Activated CD4-positive, alpha-beta T cell treated with anti-CD3 and anti-CD28 coated beads for 24 hours (primary cell): ENCODE results near the gene WDR82.
"Not testable (repeated sequence)": the region's sequence is repeated elsewhere in the genome, so short reads cannot be mapped to it uniquely, and the experiment has no call there.

ENCODE experiments used
- DNase-seq, 2 donors: peaks; one replicate each; pipeline ENCODE4 v3.0.0-alpha.2; 2020; ENCODE audit warnings: low read depth in 2 of 2

WDR82 gene

GRCh38 chr3:52289747-52290595 lies 11.5 kb upstream of the WDR82 start:
- DNase-seq = no peak

- no peak for DNase-seq
Observed at GRCh38 chr3:52289338-52289746, 10.9 kb upstream of the WDR82 start.

GRCh38 chr3:52288674-52289073 lies 10.2 kb upstream of the WDR82 start:
- DNase-seq = no peak

- no peak for DNase-seq
Observed at GRCh38 chr3:52286777-52287110, 8.3 kb upstream of the WDR82 start.

- DNase-seq = not testable (repeated sequence)
Observed at GRCh38 chr3:52284051-52284450, 5.6 kb upstream of the WDR82 start.

GRCh38 chr3:52283306-52283705 lies 4.9 kb upstream of the WDR82 start:
- DNase-seq = no peak

GRCh38 chr3:52281981-52282801 lies 3.7 kb upstream of the WDR82 start:
- no peak for DNase-seq

- DNase-seq = no peak
Observed at GRCh38 chr3:52280050-52280461, 1.6 kb upstream of the WDR82 start.

- no peak for DNase-seq
Observed at GRCh38 chr3:52279596-52279995, 1.1 kb upstream of the WDR82 start.

- DNase-seq = peak; percentile 44 to 46
Observed at GRCh38 chr3:52277972-52278509, 408 bp downstream of the WDR82 start.

GRCh38 chr3:52277071-52277964 lies 1.1 kb downstream of the WDR82 start:
- peak; percentile 53 to 75 for DNase-seq

- not testable (repeated sequence) for DNase-seq
Observed at GRCh38 chr3:52274781-52275180, 3.7 kb downstream of the WDR82 start.

GRCh38 chr3:52272831-52273230 lies 5.6 kb downstream of the WDR82 start:
- DNase-seq = no peak

- DNase-seq = not testable (repeated sequence)
Observed at GRCh38 chr3:52272172-52272571, 6.3 kb downstream of the WDR82 start.

GRCh38 chr3:52270252-52270754 lies 8.1 kb downstream of the WDR82 start:
- no peak for DNase-seq

GRCh38 chr3:52269776-52270175 lies 8.7 kb downstream of the WDR82 start:
- no peak for DNase-seq

- no peak for DNase-seq
Observed at GRCh38 chr3:52268036-52268435, 10.4 kb downstream of the WDR82 start.

GRCh38 chr3:52265387-52265786 lies 13.1 kb downstream of the WDR82 start:
- DNase-seq = no peak

GRCh38 chr3:52262447-52262846 lies 16.0 kb downstream of the WDR82 start:
- DNase-seq = no peak

GRCh38 chr3:52259448-52259847 lies 19.0 kb downstream of the WDR82 start:
- DNase-seq = no peak

GRCh38 chr3:52259035-52259434 lies 19.4 kb downstream of the WDR82 start:
- no peak for DNase-seq
